Osteoblast (primary cell): Measurements from ENCODE around the gene DFFA. TPM values are rescaled to one million over a fixed set of nuclear protein-coding genes. Genes with fewer than 3 reads are reported as not detected.
A peak's percentile ranks its signal among the peaks of the same experiment; 100 is the strongest.
"Not testable (repeated sequence)": the region's sequence is repeated elsewhere in the genome, so short reads cannot be mapped to it uniquely, and the experiment has no call there.

Experiments
- DNase-seq: peaks from one replicate; pipeline ENCODE4 v3.0.0; 2011; ENCODE audit warnings: low spot score, mixed read lengths; ENCODE audit not compliant: insufficient read length; ENCODE audit errors: missing footprints
- H2AFZ ChIP-seq: 2 replicates; pipeline ENCODE4 v1.6.0; 2011; ENCODE audit warnings: mild to moderate bottlenecking, low read length
- H3K27ac ChIP-seq: 2 replicates; pipeline ENCODE4 v1.5.1; 2011; ENCODE audit warnings: mild to moderate bottlenecking, low read depth, low read length, moderate library complexity
- H3K27me3 ChIP-seq: 2 replicates; pipeline ENCODE4 v1.6.0; 2012; ENCODE audit warnings: mild to moderate bottlenecking, control low read depth, inconsistent platforms, low read length, moderate library complexity; ENCODE audit not compliant: insufficient read depth
- H3K36me3 ChIP-seq: 2 replicates; pipeline ENCODE4 v1.5.1; 2011; ENCODE audit warnings: mild to moderate bottlenecking, low read length, control low read depth, moderate library complexity; ENCODE audit not compliant: insufficient read depth
- H3K4me1 ChIP-seq: 2 replicates; pipeline ENCODE4 v1.5.1; 2011; ENCODE audit warnings: mild to moderate bottlenecking, low read length, control low read depth, moderate library complexity; ENCODE audit not compliant: insufficient read depth
- H3K4me2 ChIP-seq: 2 replicates; pipeline ENCODE4 v1.6.0; 2011; ENCODE audit warnings: mild to moderate bottlenecking, low read length; ENCODE audit not compliant: insufficient read depth
- H3K4me3 ChIP-seq: fragments of 200-600 bp; sonication (generic); 3 replicates; pipeline ENCODE4 v1.5.1; 2012; ENCODE audit warnings: mild to moderate bottlenecking, low read length, inconsistent platforms; ENCODE audit not compliant: insufficient read depth
- H3K79me2 ChIP-seq: 2 replicates; pipeline ENCODE4 v1.6.0; 2012; ENCODE audit warnings: mild to moderate bottlenecking, low read length, control low read depth, inconsistent platforms; ENCODE audit not compliant: insufficient read depth
- H3K9me3 ChIP-seq: 2 replicates; pipeline ENCODE4 v1.5.1; 2011; ENCODE audit warnings: low read depth, low read length, control low read depth
- H4K20me1 ChIP-seq: 2 replicates; pipeline ENCODE4 v1.6.0; 2012; ENCODE audit warnings: mild to moderate bottlenecking, low read length, control low read depth; ENCODE audit not compliant: insufficient read depth
- total RNA-seq: library from RNA; depleted of rRNA; stranded (reverse); fragments of >200 nt; gene quantifications from 2 replicates; pipeline ENCODE4 v1.2.3, GENCODE V29; 2012
- TF ChIP-seq, protein P1 (sequence below): IDR thresholded peaks from 2 replicates; pipeline ENCODE4 v1.5.1; 2011; ENCODE audit warnings: mild to moderate bottlenecking, low read depth, low read length, moderate library complexity; ENCODE audit errors: extremely low read depth

The DFFA gene
- total RNA-seq, 1 donor: 27.9 TPM

GRCh38 chr1:10429868-10430215, 42.5 kb downstream of the DFFA start:
- peaks cover 15% of the 10 kb centered on the region for H3K4me1 ChIP-seq
- H4K20me1 ChIP-seq: no peaks in the 10 kb centered on the region
- peak; percentile 62 for DNase-seq
- H3K79me2 ChIP-seq: peaks cover 21% of the 10 kb centered on the region
- H3K4me2 ChIP-seq: peak overlapping the region; percentile 90
- TF ChIP-seq, protein P1, sequence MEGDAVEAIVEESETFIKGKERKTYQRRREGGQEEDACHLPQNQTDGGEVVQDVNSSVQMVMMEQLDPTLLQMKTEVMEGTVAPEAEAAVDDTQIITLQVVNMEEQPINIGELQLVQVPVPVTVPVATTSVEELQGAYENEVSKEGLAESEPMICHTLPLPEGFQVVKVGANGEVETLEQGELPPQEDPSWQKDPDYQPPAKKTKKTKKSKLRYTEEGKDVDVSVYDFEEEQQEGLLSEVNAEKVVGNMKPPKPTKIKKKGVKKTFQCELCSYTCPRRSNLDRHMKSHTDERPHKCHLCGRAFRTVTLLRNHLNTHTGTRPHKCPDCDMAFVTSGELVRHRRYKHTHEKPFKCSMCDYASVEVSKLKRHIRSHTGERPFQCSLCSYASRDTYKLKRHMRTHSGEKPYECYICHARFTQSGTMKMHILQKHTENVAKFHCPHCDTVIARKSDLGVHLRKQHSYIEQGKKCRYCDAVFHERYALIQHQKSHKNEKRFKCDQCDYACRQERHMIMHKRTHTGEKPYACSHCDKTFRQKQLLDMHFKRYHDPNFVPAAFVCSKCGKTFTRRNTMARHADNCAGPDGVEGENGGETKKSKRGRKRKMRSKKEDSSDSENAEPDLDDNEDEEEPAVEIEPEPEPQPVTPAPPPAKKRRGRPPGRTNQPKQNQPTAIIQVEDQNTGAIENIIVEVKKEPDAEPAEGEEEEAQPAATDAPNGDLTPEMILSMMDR: no peak
- no peaks in the 10 kb centered on the region for H3K9me3 ChIP-seq
- peak overlapping the region; percentile 99 for H3K4me3 ChIP-seq
- no peaks in the 10 kb centered on the region for H3K27me3 ChIP-seq
- peak overlapping the region; percentile 91 for H2AFZ ChIP-seq
- H3K36me3 ChIP-seq: no peaks in the 10 kb centered on the region
- no peak overlapping the region for H3K27ac ChIP-seq

GRCh38 chr1:10428984-10429383, 43.3 kb downstream of the DFFA start:
- H3K4me1 ChIP-seq: peaks cover 15% of the 10 kb centered on the region
- no peaks in the 10 kb centered on the region for H4K20me1 ChIP-seq
- H3K4me3 ChIP-seq: no peak overlapping the region
- H3K4me2 ChIP-seq: no peak overlapping the region
- H3K9me3 ChIP-seq: no peaks in the 10 kb centered on the region
- H2AFZ ChIP-seq: no peak overlapping the region
- H3K79me2 ChIP-seq: peaks cover 21% of the 10 kb centered on the region
- no peaks in the 10 kb centered on the region for H3K36me3 ChIP-seq
- TF ChIP-seq, protein P1: no peak
- H3K27me3 ChIP-seq: no peaks in the 10 kb centered on the region
- no peak for DNase-seq
- H3K27ac ChIP-seq: no peak overlapping the region

GRCh38 chr1:10426535-10426848, 45.8 kb downstream of the DFFA start:
- H3K9me3 ChIP-seq, H3K27ac ChIP-seq, H3K79me2 ChIP-seq, H3K36me3 ChIP-seq, H3K4me2 ChIP-seq, H2AFZ ChIP-seq, H3K27me3 ChIP-seq, H3K4me3 ChIP-seq, DNase-seq, H4K20me1 ChIP-seq: not testable (repeated sequence)
- peaks cover 12% of the 10 kb centered on the region for H3K4me1 ChIP-seq

GRCh38 chr1:10425826-10426534, 46.3 kb downstream of the DFFA start:
- H3K36me3 ChIP-seq, H3K79me2 ChIP-seq, H3K27ac ChIP-seq, H3K4me2 ChIP-seq, H3K4me1 ChIP-seq, H4K20me1 ChIP-seq, DNase-seq, H2AFZ ChIP-seq, H3K4me3 ChIP-seq, H3K9me3 ChIP-seq, H3K27me3 ChIP-seq: not testable (repeated sequence)

GRCh38 chr1:10424651-10425050, 47.7 kb downstream of the DFFA start:
- H3K27ac ChIP-seq: no peak overlapping the region
- H2AFZ ChIP-seq: no peak overlapping the region
- DNase-seq: no peak
- TF ChIP-seq, protein P1: no peak
- H3K9me3 ChIP-seq: no peaks in the 10 kb centered on the region
- no peaks in the 10 kb centered on the region for H3K79me2 ChIP-seq
- H3K4me2 ChIP-seq: no peak overlapping the region
- H3K4me1 ChIP-seq: peaks cover 1% of the 10 kb centered on the region
- no peaks in the 10 kb centered on the region for H4K20me1 ChIP-seq
- peaks cover 16% of the 10 kb centered on the region for H3K36me3 ChIP-seq
- H3K27me3 ChIP-seq: no peaks in the 10 kb centered on the region
- no peak overlapping the region for H3K4me3 ChIP-seq
